ENCODE data around the gene TMEM139. TPM values are rescaled to one million over a fixed set of nuclear protein-coding genes. Genes with fewer than 3 reads are reported as not detected.
"Not testable (repeated sequence)": the region's sequence is repeated elsewhere in the genome, so short reads cannot be mapped to it uniquely, and the experiment has no call there.

Gene TMEM139
- polyA plus RNA-seq, 2 donors, result 0.41 to 2.2 TPM

DNA sequence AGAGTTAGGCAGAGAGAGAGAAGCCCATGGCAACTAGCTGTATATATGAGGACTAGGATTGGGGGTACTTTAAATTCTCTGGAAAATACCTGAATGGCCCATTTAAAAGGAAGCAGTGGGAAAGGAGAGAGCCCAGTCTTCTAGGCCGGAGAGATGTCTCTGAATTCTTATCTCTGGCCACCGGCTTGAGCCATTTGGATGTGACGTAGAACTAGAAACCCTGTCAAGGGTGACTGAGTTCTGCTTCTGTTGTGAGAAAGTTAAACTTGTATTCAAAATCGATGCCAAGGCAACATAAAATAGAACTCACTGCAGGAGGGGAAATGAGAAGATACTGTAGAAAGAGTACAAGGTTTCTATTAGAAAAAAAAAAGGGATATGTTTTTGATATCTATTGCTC is 27.8 kb upstream of the TMEM139 start:
- no peaks in the 10 kb centered on the region for H3K4me1 ChIP-seq (ENCODE audit: control insufficient read depth in 2 of 2, insufficient read depth in 2 of 2, low read length in 1 of 2)
- 81 to 87% methylated on average over 4 of the region's 4 CpGs for WGBS, 2 donors
- H3K9me3 ChIP-seq (ENCODE audit: control insufficient read depth in 2 of 2, insufficient read depth in 1 of 2, low read depth in 1 of 2, low read length in 1 of 2), result peaks cover 0 to 3% of the 10 kb centered on the region in 2 donors
- no peak overlapping the region for H3K4me3 ChIP-seq (ENCODE audit: low read depth in 1 of 2, low read length in 2 of 2)
- H3K27ac ChIP-seq (ENCODE audit: low read depth in 2 of 2, low read length in 1 of 2), result no peak overlapping the region
- H3K36me3 ChIP-seq (ENCODE audit: control insufficient read depth in 2 of 2, insufficient read depth in 2 of 2, low read length in 1 of 2), result no peaks in the 10 kb centered on the region
- no peaks in the 10 kb centered on the region for H3K27me3 ChIP-seq (ENCODE audit: control insufficient read depth in 1 of 2, insufficient read depth in 2 of 2, low read length in 2 of 2)

DNA sequence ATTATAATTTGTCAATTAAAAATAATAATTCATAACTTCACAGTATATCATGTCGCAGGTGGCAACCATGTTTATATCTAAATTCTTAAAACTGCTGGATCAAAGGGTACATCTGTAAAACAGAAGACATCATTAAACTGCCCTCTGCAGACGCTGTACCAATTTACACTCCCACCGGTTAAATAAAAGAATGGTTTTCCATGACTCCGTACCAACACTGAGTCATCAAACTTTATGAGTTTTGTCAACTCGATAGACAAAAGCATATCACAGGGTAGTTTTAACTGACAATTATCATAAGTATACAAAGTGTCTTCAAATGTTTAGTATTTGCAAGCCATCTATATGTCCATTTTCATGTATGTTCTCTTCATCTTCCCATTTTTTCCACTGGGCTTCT is 27.3 kb upstream of the TMEM139 start:
- Histone ChIP-seq H3K27ac (ENCODE audit: low read depth in 2 of 2, low read length in 1 of 2) (no peak overlapping the region), H3K4me3 (ENCODE audit: low read depth in 1 of 2, low read length in 2 of 2) (no peak overlapping the region), H3K27me3 (ENCODE audit: control insufficient read depth in 1 of 2, insufficient read depth in 2 of 2, low read length in 2 of 2) (no peaks in the 10 kb centered on the region), H3K4me1 (ENCODE audit: control insufficient read depth in 2 of 2, insufficient read depth in 2 of 2, low read length in 1 of 2) (no peaks in the 10 kb centered on the region), H3K9me3 (ENCODE audit: control insufficient read depth in 2 of 2, insufficient read depth in 1 of 2, low read depth in 1 of 2, low read length in 1 of 2) (peaks cover 0 to 3% of the 10 kb centered on the region in 2 donors), H3K36me3 (ENCODE audit: control insufficient read depth in 2 of 2, insufficient read depth in 2 of 2, low read length in 1 of 2) (no peaks in the 10 kb centered on the region)
- 71 to 77% methylated on average over 5 of the region's 5 CpGs for WGBS, 2 donors

DNA sequence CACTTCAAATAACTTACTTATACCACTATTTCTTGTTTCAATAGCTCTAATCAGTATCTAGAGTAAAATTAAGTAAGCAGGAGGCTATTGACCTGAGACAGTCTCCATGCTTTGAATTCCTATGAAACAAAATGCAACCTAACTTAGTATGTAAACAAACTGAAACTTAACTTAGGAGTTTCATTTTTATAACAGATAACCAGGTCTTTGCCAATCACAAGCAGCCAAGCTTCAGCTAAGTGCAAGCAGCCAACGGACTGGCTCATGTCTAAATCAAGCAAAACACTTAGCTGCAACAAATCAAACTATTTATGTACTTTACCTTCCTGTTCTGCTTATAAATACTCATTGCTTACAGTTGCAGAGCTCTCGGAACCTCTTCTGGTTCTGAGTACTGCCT is 25.9 kb upstream of the TMEM139 start:
- H3K4me3 ChIP-seq (ENCODE audit: low read depth in 1 of 2, low read length in 2 of 2), result no peak overlapping the region
- H3K27ac ChIP-seq (ENCODE audit: low read depth in 2 of 2, low read length in 1 of 2), result no peak overlapping the region
- H3K27me3 ChIP-seq (ENCODE audit: control insufficient read depth in 1 of 2, insufficient read depth in 2 of 2, low read length in 2 of 2), result no peaks in the 10 kb centered on the region
- H3K9me3 ChIP-seq (ENCODE audit: control insufficient read depth in 2 of 2, insufficient read depth in 1 of 2, low read depth in 1 of 2, low read length in 1 of 2), result no peaks in the 10 kb centered on the region
- WGBS, 2 donors, result 35 to 36% methylated on average over 2 of the region's 2 CpGs
- no peaks in the 10 kb centered on the region for H3K4me1 ChIP-seq (ENCODE audit: control insufficient read depth in 2 of 2, insufficient read depth in 2 of 2, low read length in 1 of 2)
- no peaks in the 10 kb centered on the region for H3K36me3 ChIP-seq (ENCODE audit: control insufficient read depth in 2 of 2, insufficient read depth in 2 of 2, low read length in 1 of 2)

DNA sequence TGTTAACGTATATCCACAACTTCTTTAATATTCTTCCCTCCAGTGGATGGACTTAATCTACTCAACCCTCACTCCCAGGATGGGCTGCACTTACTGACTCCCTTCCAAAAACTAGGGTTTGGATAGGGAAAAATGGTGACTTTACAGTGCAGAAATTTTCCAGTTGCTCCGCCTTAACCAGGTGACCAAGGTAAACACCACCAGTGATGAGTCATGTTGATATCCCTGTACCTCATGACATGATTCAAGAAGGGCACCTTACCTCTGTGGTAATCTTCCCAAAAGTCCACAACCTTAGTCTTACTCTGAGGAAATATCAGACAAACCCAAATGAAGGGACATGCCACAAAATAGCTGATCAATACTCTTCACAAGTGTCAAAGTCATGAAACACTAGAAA is 25.0 kb upstream of the TMEM139 start:
- no peak overlapping the region for H3K27ac ChIP-seq (ENCODE audit: low read depth in 2 of 2, low read length in 1 of 2)
- peaks cover 0 to under 1% of the 10 kb centered on the region in 2 donors for H3K36me3 ChIP-seq (ENCODE audit: control insufficient read depth in 2 of 2, insufficient read depth in 2 of 2, low read length in 1 of 2)
- H3K9me3 ChIP-seq (ENCODE audit: control insufficient read depth in 2 of 2, insufficient read depth in 1 of 2, low read depth in 1 of 2, low read length in 1 of 2), result no peaks in the 10 kb centered on the region
- no peak overlapping the region for H3K4me3 ChIP-seq (ENCODE audit: low read depth in 1 of 2, low read length in 2 of 2)
- 63 to 71% methylated on average over 2 of the region's 2 CpGs for WGBS, 2 donors
- no peaks in the 10 kb centered on the region for H3K27me3 ChIP-seq (ENCODE audit: control insufficient read depth in 1 of 2, insufficient read depth in 2 of 2, low read length in 2 of 2)
- peaks cover 0 to 5% of the 10 kb centered on the region in 2 donors for H3K4me1 ChIP-seq (ENCODE audit: control insufficient read depth in 2 of 2, insufficient read depth in 2 of 2, low read length in 1 of 2)

DNA sequence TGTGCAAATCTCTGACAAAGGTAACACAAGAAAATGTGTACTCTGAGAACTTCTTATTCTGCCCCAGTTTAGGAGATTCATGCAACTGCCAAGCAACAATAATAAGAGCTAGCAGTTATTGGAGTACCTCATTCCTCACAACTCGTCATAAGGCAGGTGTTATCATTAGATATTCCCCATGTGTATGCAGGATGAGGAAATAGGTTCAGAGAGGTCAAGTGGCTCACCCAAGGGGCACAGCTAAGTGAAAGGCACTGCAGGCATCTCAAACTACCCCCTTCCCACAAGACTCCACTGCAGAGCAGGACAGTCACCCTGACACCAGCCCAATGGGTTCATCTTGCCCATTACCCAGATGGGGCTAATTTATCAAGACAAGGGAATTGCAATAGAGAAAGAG is 22.9 kb upstream of the TMEM139 start:
- no peaks in the 10 kb centered on the region for H3K27me3 ChIP-seq (ENCODE audit: control insufficient read depth in 1 of 2, insufficient read depth in 2 of 2, low read length in 2 of 2)
- peaks cover 0 to 5% of the 10 kb centered on the region in 2 donors for H3K36me3 ChIP-seq (ENCODE audit: control insufficient read depth in 2 of 2, insufficient read depth in 2 of 2, low read length in 1 of 2)
- no peaks in the 10 kb centered on the region for H3K9me3 ChIP-seq (ENCODE audit: control insufficient read depth in 2 of 2, insufficient read depth in 1 of 2, low read depth in 1 of 2, low read length in 1 of 2)
- H3K27ac ChIP-seq (ENCODE audit: low read depth in 2 of 2, low read length in 1 of 2), result no peak overlapping the region
- H3K4me1 ChIP-seq (ENCODE audit: control insufficient read depth in 2 of 2, insufficient read depth in 2 of 2, low read length in 1 of 2), result peaks cover 2 to 9% of the 10 kb centered on the region in 2 donors
- 87 to 100% methylated on average over 1 of the region's 1 CpG for WGBS, 2 donors
- H3K4me3 ChIP-seq (ENCODE audit: low read depth in 1 of 2, low read length in 2 of 2), result no peak overlapping the region

DNA sequence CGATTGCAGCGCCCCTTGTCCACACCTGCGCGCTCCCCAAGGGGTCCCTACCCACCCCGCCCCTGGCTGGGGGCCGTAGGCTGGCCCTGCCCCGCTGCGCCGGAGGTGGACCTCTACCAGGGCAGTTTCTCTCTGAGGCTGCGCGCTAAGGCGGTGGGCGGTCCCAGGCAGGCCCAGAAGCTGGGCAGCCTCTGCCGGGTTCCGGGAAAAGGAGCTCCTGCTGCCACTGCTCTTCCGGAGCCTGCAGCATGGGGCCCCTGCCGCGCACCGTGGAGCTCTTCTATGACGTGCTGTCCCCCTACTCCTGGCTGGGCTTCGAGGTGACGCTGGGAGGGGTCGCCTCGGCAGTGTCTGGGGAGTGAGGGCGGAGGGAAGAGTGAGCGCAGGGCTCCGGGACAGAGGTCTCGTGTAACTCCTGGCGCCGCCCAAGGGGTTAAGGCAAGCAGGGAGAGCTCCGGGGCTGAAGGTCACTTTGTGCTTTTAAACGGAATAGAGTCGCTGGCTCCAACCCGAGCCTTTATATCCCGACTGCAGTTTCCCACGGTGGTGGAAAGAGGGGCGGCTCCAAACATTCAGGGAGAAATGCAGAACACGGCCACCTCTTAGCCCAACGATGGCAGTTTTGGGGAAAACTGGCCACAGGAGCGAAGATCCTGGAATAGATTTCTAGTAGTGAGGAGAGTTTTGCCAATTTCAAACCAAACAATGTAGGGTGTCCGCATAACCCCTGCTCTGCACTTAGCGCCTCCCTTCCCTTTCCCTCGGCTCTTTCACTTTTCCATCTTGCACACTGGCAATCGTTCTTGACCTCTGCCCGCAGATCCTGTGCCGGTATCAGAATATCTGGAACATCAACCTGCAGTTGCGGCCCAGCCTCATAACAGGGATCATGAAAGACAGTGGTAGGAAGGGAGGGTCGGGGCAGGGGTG is 21.2 kb upstream of the TMEM139 start, which contains the start of gene GSTK1:
Gene GSTK1 (plus strand): TSS at position 176 of the 930 bp plus-strand sequence. CDS start 73 bp downstream, at position 249.
- Histone ChIP-seq H3K4me3 (ENCODE audit: low read depth in 1 of 2, low read length in 2 of 2) (peak within 1 kb of the TSS; percentile 92 to 100), H3K4me1 (ENCODE audit: control insufficient read depth in 2 of 2, insufficient read depth in 2 of 2, low read length in 1 of 2) (peaks cover 2 to 9% of the 10 kb centered on the region in 2 donors), H3K36me3 (ENCODE audit: control insufficient read depth in 2 of 2, insufficient read depth in 2 of 2, low read length in 1 of 2) (peaks cover 11 to 13% of the 10 kb centered on the region in 2 donors), H3K27me3 (ENCODE audit: control insufficient read depth in 1 of 2, insufficient read depth in 2 of 2, low read length in 2 of 2) (no peaks in the 10 kb centered on the region), H3K9me3 (ENCODE audit: control insufficient read depth in 2 of 2, insufficient read depth in 1 of 2, low read depth in 1 of 2, low read length in 1 of 2) (no peaks in the 10 kb centered on the region), H3K27ac (ENCODE audit: low read depth in 2 of 2, low read length in 1 of 2) (peak within 1 kb of the TSS; percentile 83 to 90)
- 1% methylated on average over 48 of the region's 48 CpGs for WGBS, 2 donors

DNA sequence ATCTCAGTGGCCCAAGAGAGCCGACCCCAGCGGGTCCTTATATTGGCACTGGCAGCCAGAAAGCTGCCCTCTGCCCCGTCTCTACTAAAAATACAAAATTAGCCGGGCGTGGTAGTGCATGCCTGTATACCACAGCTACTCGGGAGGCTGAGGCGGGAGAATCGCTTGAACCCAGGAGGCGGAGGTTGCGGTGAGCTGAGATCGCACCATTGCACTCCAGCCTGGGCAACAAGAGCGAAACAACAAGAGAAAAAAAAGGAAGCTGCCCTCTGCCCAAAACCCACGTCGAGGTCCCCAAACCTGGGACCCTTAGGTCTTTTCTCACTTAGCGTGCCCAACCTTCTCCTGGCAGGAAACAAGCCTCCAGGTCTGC is 20.6 kb upstream of the TMEM139 start:
- peaks cover 17 to 19% of the 10 kb centered on the region in 2 donors for H3K36me3 ChIP-seq (ENCODE audit: control insufficient read depth in 2 of 2, insufficient read depth in 2 of 2, low read length in 1 of 2)
- peak overlapping the region; percentile 92 to 100 for H3K4me3 ChIP-seq (ENCODE audit: low read depth in 1 of 2, low read length in 2 of 2)
- H3K27me3 ChIP-seq (ENCODE audit: control insufficient read depth in 1 of 2, insufficient read depth in 2 of 2, low read length in 2 of 2); H3K9me3 ChIP-seq (ENCODE audit: control insufficient read depth in 2 of 2, insufficient read depth in 1 of 2, low read depth in 1 of 2, low read length in 1 of 2); H3K4me1 ChIP-seq (ENCODE audit: control insufficient read depth in 2 of 2, insufficient read depth in 2 of 2, low read length in 1 of 2): not testable (repeated sequence)
- WGBS, 2 donors, result 51 to 54% methylated on average over 15 of the region's 15 CpGs
- peak overlapping the region; percentile 83 to 90 for H3K27ac ChIP-seq (ENCODE audit: low read depth in 2 of 2, low read length in 1 of 2)

DNA sequence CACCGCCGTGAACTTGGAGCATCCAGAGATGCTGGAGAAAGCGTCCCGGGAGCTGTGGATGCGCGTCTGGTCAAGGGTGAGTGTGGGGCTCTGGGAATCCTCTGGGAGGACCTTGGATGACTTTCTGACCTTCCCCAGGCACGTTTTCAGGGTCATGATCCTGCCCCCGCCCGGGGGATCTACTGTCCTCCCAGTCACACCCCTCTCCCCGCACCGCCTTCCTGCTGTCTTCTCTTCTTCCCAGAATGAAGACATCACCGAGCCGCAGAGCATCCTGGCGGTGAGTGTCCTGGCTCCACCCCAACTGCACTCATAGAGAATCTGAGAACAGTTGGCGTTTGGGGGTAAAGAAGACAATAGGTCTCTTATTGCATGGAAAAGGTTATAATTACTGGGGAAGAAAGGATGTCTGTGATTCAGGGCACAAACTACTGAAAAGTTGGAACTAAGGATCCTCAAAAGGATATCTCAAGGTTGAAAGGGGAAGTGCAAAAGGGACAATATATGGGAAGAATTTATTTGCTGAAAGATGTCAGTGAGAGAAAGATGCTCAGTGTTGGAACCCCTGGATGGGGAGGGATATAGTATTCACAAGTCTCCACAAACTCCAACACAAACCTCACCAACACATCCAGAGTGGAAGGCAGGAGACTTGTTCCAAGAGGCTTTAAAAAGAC is 19.6 kb upstream of the TMEM139 start:
- H3K36me3 ChIP-seq (ENCODE audit: control insufficient read depth in 2 of 2, insufficient read depth in 2 of 2, low read length in 1 of 2), result peaks cover 19 to 24% of the 10 kb centered on the region in 2 donors
- no peak overlapping the region for H3K27ac ChIP-seq (ENCODE audit: low read depth in 2 of 2, low read length in 1 of 2)

DNA sequence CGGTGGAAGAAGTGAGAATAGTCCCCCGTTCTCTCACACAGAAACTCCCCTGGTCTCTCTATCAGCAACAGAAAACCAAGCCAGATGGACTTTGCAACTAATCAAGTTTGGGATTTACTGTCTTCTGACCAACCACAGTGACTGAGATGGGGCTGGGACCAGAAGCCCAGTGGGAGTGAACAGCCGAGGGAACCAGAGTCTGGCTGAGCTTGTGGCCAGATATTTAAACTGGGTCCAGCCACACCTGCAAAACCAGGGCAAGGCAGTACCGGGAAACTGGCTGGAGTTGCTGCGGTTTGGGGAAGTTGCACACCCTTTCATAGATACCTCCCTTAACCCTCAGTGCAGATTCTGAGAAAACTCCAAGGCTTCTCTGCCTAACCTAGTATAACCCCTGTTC is 15.5 kb upstream of the TMEM139 start:
- H3K4me1 ChIP-seq (ENCODE audit: control insufficient read depth in 2 of 2, insufficient read depth in 2 of 2, low read length in 1 of 2), result peaks cover 2 to 9% of the 10 kb centered on the region in 2 donors
- H3K4me3 ChIP-seq (ENCODE audit: low read depth in 1 of 2, low read length in 2 of 2), result no peak overlapping the region
- no peak overlapping the region for H3K27ac ChIP-seq (ENCODE audit: low read depth in 2 of 2, low read length in 1 of 2)
- H3K27me3 ChIP-seq (ENCODE audit: control insufficient read depth in 1 of 2, insufficient read depth in 2 of 2, low read length in 2 of 2), result no peaks in the 10 kb centered on the region
- peaks cover 19 to 24% of the 10 kb centered on the region in 2 donors for H3K36me3 ChIP-seq (ENCODE audit: control insufficient read depth in 2 of 2, insufficient read depth in 2 of 2, low read length in 1 of 2)
- 77 to 79% methylated on average over 5 of the region's 5 CpGs for whole genome bisulfite sequencing, 2 donors
- no peaks in the 10 kb centered on the region for H3K9me3 ChIP-seq (ENCODE audit: control insufficient read depth in 2 of 2, insufficient read depth in 1 of 2, low read depth in 1 of 2, low read length in 1 of 2)

More for the DNA sequence above, 19.6 kb upstream of the TMEM139 start:
- H3K9me3 ChIP-seq (ENCODE audit: control insufficient read depth in 2 of 2, insufficient read depth in 1 of 2, low read depth in 1 of 2, low read length in 1 of 2), result no peaks in the 10 kb centered on the region
- H3K4me3 ChIP-seq (ENCODE audit: low read depth in 1 of 2, low read length in 2 of 2), result no peak overlapping the region
- H3K4me1 ChIP-seq (ENCODE audit: control insufficient read depth in 2 of 2, insufficient read depth in 2 of 2, low read length in 1 of 2), result peaks cover 2 to 9% of the 10 kb centered on the region in 2 donors
- H3K27me3 ChIP-seq (ENCODE audit: control insufficient read depth in 1 of 2, insufficient read depth in 2 of 2, low read length in 2 of 2), result no peaks in the 10 kb centered on the region
- 69 to 72% methylated on average over 15 of the region's 15 CpGs for WGBS, 2 donors
